HEK293T (cell line): ENCODE results near the gene DAND5.
"Not testable (repeated sequence)": the region's sequence is repeated elsewhere in the genome, so short reads cannot be mapped to it uniquely, and the experiment has no call there.

Source experiments
- CTCF ChIA-PET: fragments of 350-600 bp; formaldehyde crosslinking; extraction: SDS; loops from one replicate; lab custom pipeline; 2021; ENCODE audit warnings: antibody characterized with exemption, inconsistent platforms; lab: Yijun Ruan, JAX
- POLR2A ChIA-PET: fragments of 350-600 bp; formaldehyde crosslinking; extraction: SDS; loops from one replicate; lab custom pipeline; 2020; ENCODE audit warnings: antibody characterized with exemption, inconsistent platforms; lab: Yijun Ruan, JAX
- DNase-seq: peaks from one replicate; pipeline ENCODE4 v3.0.0; 2012; ENCODE audit warnings: mixed read lengths; ENCODE audit errors: extremely low spot score
- ARNT ChIP-seq: fragments of 450-650 bp; IDR thresholded peaks from 2 replicates; pipeline ENCODE4 v1.6.1; 2017; ENCODE audit warnings: mild to moderate bottlenecking
- BHLHE40 ChIP-seq: fragments of 450-650 bp; IDR thresholded peaks from 2 replicates; pipeline ENCODE4 v1.6.1; 2016; ENCODE audit warnings: mild to moderate bottlenecking, moderate library complexity, borderline replicate concordance
- CTBP1 ChIP-seq: fragments of 450-650 bp; IDR thresholded peaks from 2 replicates; pipeline ENCODE4 v1.6.1; 2016; ENCODE audit warnings: borderline replicate concordance
- ELF4 ChIP-seq: fragments of 450-650 bp; IDR thresholded peaks from 2 replicates; pipeline ENCODE4 v1.6.1; 2017; ENCODE audit warnings: antibody characterized with exemption
- FOXA1 ChIP-seq: fragments of 450-650 bp; IDR thresholded peaks from 2 replicates; pipeline ENCODE4 v1.6.1; 2016; ENCODE audit warnings: mild to moderate bottlenecking
- FOXK2 ChIP-seq: fragments of 450-650 bp; IDR thresholded peaks from 2 replicates; pipeline ENCODE4 v1.6.1; 2016; ENCODE audit warnings: mild to moderate bottlenecking
- FOXM1 ChIP-seq: fragments of 450-650 bp; IDR thresholded peaks from 2 replicates; pipeline ENCODE4 v1.6.1; 2017; ENCODE audit warnings: mild to moderate bottlenecking, borderline replicate concordance
- HDGF ChIP-seq: fragments of 450-650 bp; IDR thresholded peaks from 2 replicates; pipeline ENCODE4 v1.6.1; 2017; ENCODE audit warnings: antibody characterized with exemption, borderline replicate concordance
- L3MBTL2 ChIP-seq: fragments of 450-650 bp; conservative IDR thresholded peaks from 2 replicates; pipeline ENCODE4 v1.6.1; 2016; ENCODE audit warnings: mild to moderate bottlenecking
- LEF1 ChIP-seq: fragments of 450-650 bp; IDR thresholded peaks from 2 replicates; pipeline ENCODE4 v1.6.1; 2017; ENCODE audit warnings: mild to moderate bottlenecking, borderline replicate concordance
- NFRKB ChIP-seq: fragments of 450-650 bp; IDR thresholded peaks from 2 replicates; pipeline ENCODE4 v1.6.1; 2016; ENCODE audit warnings: mild to moderate bottlenecking, moderate library complexity
- PKNOX1 ChIP-seq: fragments of 450-650 bp; IDR thresholded peaks from 2 replicates; pipeline ENCODE4 v1.6.1; 2016
- SP1 ChIP-seq: fragments of 450-650 bp; IDR thresholded peaks from 2 replicates; pipeline ENCODE4 v1.6.1; 2017
- SUZ12 ChIP-seq: fragments of 450-650 bp; IDR thresholded peaks from 2 replicates; pipeline ENCODE4 v1.6.1; 2016; ENCODE audit warnings: mild to moderate bottlenecking
- TARDBP ChIP-seq: fragments of 450-650 bp; IDR thresholded peaks from 2 replicates; pipeline ENCODE4 v1.6.1; 2016
- ZNF384 ChIP-seq: fragments of 450-650 bp; IDR thresholded peaks from 2 replicates; pipeline ENCODE4 v1.6.1; 2016

Gene DAND5

GRCh38 chr19:12957389-12957952 is 11.9 kb upstream of the DAND5 start:
- DNase-seq = not testable (repeated sequence)
- ChIA-PET POLR2A (interaction anchor here (1.8 to 3.2 kb wide), 2 partner anchors 8 to 18 kb away, joined by 4 to 15 read pairs; no protein-coding TSS in a partner anchor), CTCF (interaction anchor here (4.0 kb wide), 1 partner anchor 8 kb away, joined by 21 read pairs; no protein-coding TSS in a partner anchor)
- peak; percentile 86 for TF ChIP-seq ZNF384

- TF ChIP-seq HDGF (no peak), ARNT (no peak)
- POLR2A ChIA-PET = no interaction called here
- CTCF ChIA-PET = no interaction called here
- DNase-seq = no peak
These were observed 9.9 kb upstream of the DAND5 start for GRCh38 chr19:12959481-12959880.

- CTCF ChIA-PET = interaction anchor here (0.6 to 2.0 kb wide), 32 partner anchors 9 to 296 kb away, joined by 3 to 27 read pairs (median 4); partner anchors contain the start of genes CALR, FARSA, GADD45GIP1 and GCDH
- TF ChIP-seq NFRKB (no peak), PKNOX1 (no peak), ELF4 (no peak), FOXK2 (no peak), FOXA1 (no peak), FOXM1 (no peak), SUZ12 (no peak), BHLHE40 (no peak), ARNT (no peak), ZNF384 (no peak), LEF1 (no peak), TARDBP (no peak), SP1 (no peak), HDGF (no peak), CTBP1 (no peak), L3MBTL2 (no peak)
- DNase-seq = peak; percentile 87
- POLR2A ChIA-PET = interaction anchor here (0.8 to 1.6 kb wide), 10 partner anchors 10 to 187 kb away, joined by 3 to 15 read pairs (median 3); partner anchors contain the start of genes CALR, FARSA, GADD45GIP1 and GCDH
These were observed 4.2 kb upstream of the DAND5 start for GRCh38 chr19:12965017-12965811.

GRCh38 chr19:12965812-12966135 is 3.6 kb upstream of the DAND5 start:
- POLR2A ChIA-PET = interaction anchor here (0.6 to 1.6 kb wide), 12 partner anchors 9 to 187 kb away, joined by 3 to 15 read pairs (median 3); partner anchors contain the start of genes CALR, FARSA, GADD45GIP1 and GCDH
- CTCF ChIA-PET = interaction anchor here (0.6 to 2.0 kb wide), 28 partner anchors 8 to 295 kb away, joined by 3 to 27 read pairs (median 4); partner anchors contain the start of genes CALR, FARSA, GADD45GIP1 and GCDH
- TF ChIP-seq TARDBP (no peak), CTBP1 (no peak), L3MBTL2 (no peak), FOXM1 (no peak), ELF4 (no peak)
- no peak for DNase-seq

GRCh38 chr19:12967907-12968306 is 1.5 kb upstream of the DAND5 start:
- no peak for TF ChIP-seq NFRKB
- TF ChIP-seq ZNF384 = 0 out of 2 replicates have a peak, but pooled peaks have one; percentile 24
- no peak for DNase-seq
- ChIA-PET POLR2A (no interaction called here), CTCF (interaction anchor here (0.7 to 1.3 kb wide), 3 partner anchors 10 to 133 kb away, joined by 3 to 4 read pairs (median 3); no protein-coding TSS in a partner anchor)

GRCh38 chr19:12970070-12970820 is 869 bp downstream of the DAND5 start:
- no peak for DNase-seq
- ChIA-PET CTCF (interaction anchor here (0.9 to 1.4 kb wide), 2 partner anchors 7 to 64 kb away, joined by 3 to 4 read pairs; no protein-coding TSS in a partner anchor), POLR2A (no interaction called here)
- TF ChIP-seq FOXA1 (no peak), LEF1 (no peak), NFRKB (no peak), BHLHE40 (no peak), ARNT (no peak), CTBP1 (no peak), FOXM1 (no peak), SUZ12 (no peak), SP1 (no peak), PKNOX1 (no peak), ZNF384 (no peak), ELF4 (no peak), FOXK2 (no peak)

GRCh38 chr19:12973236-12973635 is 3.9 kb downstream of the DAND5 start:
- no peak for DNase-seq
- ChIA-PET POLR2A (no interaction called here), CTCF (interaction anchor here (2.6 kb wide), 1 partner anchor 8 kb away, joined by 15 read pairs; no protein-coding TSS in a partner anchor)
- no peak for TF ChIP-seq PKNOX1
